ENCODE measurements around the gene PPP1R8. TPM values are rescaled to one million over a fixed set of nuclear protein-coding genes. Genes with fewer than 3 reads are reported as not detected.
A peak's percentile ranks its signal among the peaks of the same experiment; 100 is the strongest.

Gene PPP1R8
- total RNA-seq, 4 donors from 2014 or later = 15.1 to 32.9 (median 28.0) TPM

DNA sequence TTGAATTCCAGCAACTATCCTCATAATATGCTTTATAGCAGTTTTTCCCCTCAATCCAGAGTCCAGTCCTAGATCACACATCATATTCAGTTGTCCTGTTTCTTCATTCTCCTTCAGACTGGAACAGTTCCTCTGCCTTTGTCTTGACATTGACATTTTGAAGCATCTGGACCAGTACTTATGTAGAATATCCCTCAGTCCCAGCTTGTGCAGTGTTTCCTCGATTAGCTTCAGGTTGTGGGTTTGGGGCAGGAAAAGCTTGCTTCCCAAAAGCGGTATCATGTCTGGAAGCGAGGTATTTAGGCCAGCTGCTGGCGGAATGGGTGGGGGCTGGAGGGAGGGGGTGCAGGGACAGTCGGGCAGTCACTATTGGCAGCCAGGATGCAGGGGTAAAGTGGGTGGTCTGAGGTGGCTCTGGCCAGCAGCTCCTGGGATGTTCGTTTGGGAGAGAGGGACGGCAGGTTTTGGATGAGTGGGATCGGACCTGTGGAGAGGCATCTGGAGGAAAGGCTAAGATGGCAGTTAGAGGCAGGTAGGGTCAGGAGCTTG is 48.3 kb downstream of the PPP1R8 start:
- Histone ChIP-seq H3K27ac (no peak overlapping the region), H3K4me3 (no peak overlapping the region), H3K9me3 (no peaks in the 10 kb centered on the region), H3K27me3 (no peaks in the 10 kb centered on the region), H3K4me1 (peaks cover 0 to 6% (median 0%) of the 10 kb centered on the region in 4 donors), H3K36me3 (no peaks in the 10 kb centered on the region)
- 20 to 66% methylated on average over 1 to 8 of the region's 8 CpGs for WGBS, 2 donors (ENCODE audit: low coverage in 1 of 2)
- in situ Hi-C loops (cut with MboI; ENCODE audit: low pct_ligation_motif_present in 1 of 4, low pct_unique_long_range_greater_than_20kb in 1 of 4, low sequenced_read_pairs in 3 of 4) = no loop called here
- no peak for DNase-seq
- TF ChIP-seq POLR2A (IDR thresholded peaks at IDR 0.05) = no peak
- TF ChIP-seq EP300 (IDR thresholded peaks at IDR 0.05; ENCODE audit: low read depth) = no peak
- no peak for TF ChIP-seq POLR2AphosphoS5 (IDR thresholded peaks at IDR 0.05)
- TF ChIP-seq, protein P1, sequence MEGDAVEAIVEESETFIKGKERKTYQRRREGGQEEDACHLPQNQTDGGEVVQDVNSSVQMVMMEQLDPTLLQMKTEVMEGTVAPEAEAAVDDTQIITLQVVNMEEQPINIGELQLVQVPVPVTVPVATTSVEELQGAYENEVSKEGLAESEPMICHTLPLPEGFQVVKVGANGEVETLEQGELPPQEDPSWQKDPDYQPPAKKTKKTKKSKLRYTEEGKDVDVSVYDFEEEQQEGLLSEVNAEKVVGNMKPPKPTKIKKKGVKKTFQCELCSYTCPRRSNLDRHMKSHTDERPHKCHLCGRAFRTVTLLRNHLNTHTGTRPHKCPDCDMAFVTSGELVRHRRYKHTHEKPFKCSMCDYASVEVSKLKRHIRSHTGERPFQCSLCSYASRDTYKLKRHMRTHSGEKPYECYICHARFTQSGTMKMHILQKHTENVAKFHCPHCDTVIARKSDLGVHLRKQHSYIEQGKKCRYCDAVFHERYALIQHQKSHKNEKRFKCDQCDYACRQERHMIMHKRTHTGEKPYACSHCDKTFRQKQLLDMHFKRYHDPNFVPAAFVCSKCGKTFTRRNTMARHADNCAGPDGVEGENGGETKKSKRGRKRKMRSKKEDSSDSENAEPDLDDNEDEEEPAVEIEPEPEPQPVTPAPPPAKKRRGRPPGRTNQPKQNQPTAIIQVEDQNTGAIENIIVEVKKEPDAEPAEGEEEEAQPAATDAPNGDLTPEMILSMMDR (IDR thresholded peaks at IDR 0.05) = no peak
- intact Hi-C loops (cut with DNase I; ENCODE audit: low total_unique reads) = no loop called here

- intact Hi-C loops (cut with DNase I; ENCODE audit: low total_unique reads) (no loop called here), in situ Hi-C loops (cut with MboI; ENCODE audit: low pct_ligation_motif_present in 1 of 4, low pct_unique_long_range_greater_than_20kb in 1 of 4, low sequenced_read_pairs in 3 of 4) (no loop called here)
- 78% methylated on average over 10 of the region's 10 CpGs; no CpG with 5 or more reads in 1 of the 2 donors for WGBS, 2 donors (ENCODE audit: low coverage in 1 of 2)
- H3K4me3 ChIP-seq = no peak overlapping the region
- no peaks in the 10 kb centered on the region for H3K27me3 ChIP-seq
- H3K4me1 ChIP-seq = peaks cover 0 to 6% (median 0%) of the 10 kb centered on the region in 4 donors
- no peaks in the 10 kb centered on the region for H3K36me3 ChIP-seq
- no peak overlapping the region for H3K27ac ChIP-seq
- no peaks in the 10 kb centered on the region for H3K9me3 ChIP-seq
- no peak for DNase-seq
- TF ChIP-seq, protein P1 (IDR thresholded peaks at IDR 0.05) = no peak
- TF ChIP-seq POLR2A (IDR thresholded peaks at IDR 0.05) (no peak), POLR2AphosphoS5 (IDR thresholded peaks at IDR 0.05) (no peak), EP300 (IDR thresholded peaks at IDR 0.05; ENCODE audit: low read depth) (no peak)
Observed at GRCh38 chr1:27879374-27880082, 48.9 kb downstream of the PPP1R8 start.

DNA sequence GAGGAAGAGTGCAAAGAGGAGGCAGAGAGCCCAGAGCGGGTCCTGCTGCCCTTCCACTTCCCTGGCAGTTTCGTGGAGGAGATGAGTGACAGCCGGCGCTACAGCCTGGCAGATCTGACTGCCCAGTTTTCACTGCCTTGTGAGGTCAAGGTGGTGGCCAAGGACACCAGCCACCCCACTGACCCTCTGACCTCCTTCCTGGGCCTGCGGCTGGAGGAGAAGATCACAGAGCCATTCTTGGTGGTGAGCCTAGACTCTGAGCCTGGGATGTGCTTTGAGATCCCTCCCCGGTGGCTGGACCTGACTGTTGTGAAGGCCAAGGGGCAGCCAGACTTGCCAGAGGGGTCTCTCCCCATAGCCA is 51.9 kb downstream of the PPP1R8 start:
- DNase-seq = no peak
- 90% methylated on average over 6 of the region's 6 CpGs; no CpG with 5 or more reads in 1 of the 2 donors for WGBS, 2 donors (ENCODE audit: low coverage in 1 of 2)
- in situ Hi-C loops (cut with MboI; ENCODE audit: low pct_ligation_motif_present in 1 of 4, low pct_unique_long_range_greater_than_20kb in 1 of 4, low sequenced_read_pairs in 3 of 4) = no loop called here
- Histone ChIP-seq H3K4me1 (no peaks in the 10 kb centered on the region), H3K27me3 (no peaks in the 10 kb centered on the region), H3K4me3 (no peak overlapping the region), H3K27ac (peak overlapping the region; percentile 17 to 72 (median 21)), H3K36me3 (no peaks in the 10 kb centered on the region), H3K9me3 (no peaks in the 10 kb centered on the region)
- intact Hi-C loops (cut with DNase I; ENCODE audit: low total_unique reads) = no loop called here
- no peak for TF ChIP-seq POLR2A (IDR thresholded peaks at IDR 0.05)
- TF ChIP-seq POLR2AphosphoS5 (IDR thresholded peaks at IDR 0.05) = no peak
- TF ChIP-seq EP300 (IDR thresholded peaks at IDR 0.05; ENCODE audit: low read depth) = no peak

DNA sequence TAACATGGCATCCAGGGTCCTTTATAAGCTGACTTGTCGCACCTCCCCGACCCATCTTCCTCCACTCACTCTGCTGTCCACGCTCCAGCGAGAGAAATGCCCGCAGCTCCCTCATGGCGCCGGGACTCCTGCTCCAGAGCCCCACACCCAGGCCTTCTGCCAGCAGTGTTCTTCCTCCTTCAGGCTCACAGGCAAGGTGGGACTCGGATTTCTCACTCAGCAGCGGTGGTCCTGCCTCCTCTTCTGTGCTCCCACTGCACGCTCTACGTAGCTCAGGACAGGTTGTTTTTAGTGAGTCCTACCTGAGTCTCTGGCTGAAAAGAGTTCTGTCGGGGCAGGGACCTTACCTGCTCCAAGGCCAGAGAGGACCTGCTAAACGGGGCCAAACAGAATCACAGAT is 53.0 kb downstream of the PPP1R8 start:
- TF ChIP-seq EP300 (IDR thresholded peaks at IDR 0.05; ENCODE audit: low read depth) (no peak), POLR2A (IDR thresholded peaks at IDR 0.05) (no peak), POLR2AphosphoS5 (IDR thresholded peaks at IDR 0.05) (no peak)
- TF ChIP-seq, protein P1 (IDR thresholded peaks at IDR 0.05) = no peak
- H3K27ac ChIP-seq = peak overlapping the region; percentile 55 to 75 (median 72)

More for the DNA sequence above, 53.0 kb downstream of the PPP1R8 start:
- WGBS, 2 donors (ENCODE audit: low coverage in 1 of 2) = 95 to 100% methylated on average over 2 to 11 of the region's 13 CpGs
- no peaks in the 10 kb centered on the region for H3K27me3 ChIP-seq
- no peaks in the 10 kb centered on the region for H3K36me3 ChIP-seq
- intact Hi-C loops (cut with DNase I; ENCODE audit: low total_unique reads) = no loop called here
- H3K9me3 ChIP-seq = no peaks in the 10 kb centered on the region
- in situ Hi-C loops (cut with MboI; ENCODE audit: low pct_ligation_motif_present in 1 of 4, low pct_unique_long_range_greater_than_20kb in 1 of 4, low sequenced_read_pairs in 3 of 4) = no loop called here
- no peaks in the 10 kb centered on the region for H3K4me1 ChIP-seq
- no peak for DNase-seq
- H3K4me3 ChIP-seq = no peak overlapping the region
